ENCODE measurements around the gene USP46.

The USP46 gene

DNA sequence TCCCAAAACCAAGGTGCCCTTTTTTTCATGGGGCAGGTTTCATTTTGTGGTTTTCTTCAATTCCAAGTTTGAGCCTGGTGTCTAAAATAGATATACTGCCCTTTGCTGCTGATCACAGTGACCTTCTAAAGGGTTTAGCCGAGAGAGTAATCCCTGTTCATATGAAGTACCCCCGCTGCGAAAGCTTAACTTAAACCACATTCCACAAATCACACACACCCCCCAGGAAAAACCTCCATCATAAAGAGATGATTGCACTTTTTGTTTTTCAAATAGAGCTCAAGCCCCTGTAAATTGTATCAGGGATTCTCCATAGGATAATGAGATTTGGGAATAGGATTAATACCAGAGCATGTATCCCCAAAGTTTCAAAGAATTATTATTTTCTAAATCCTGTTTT, 90.8 kb downstream of the USP46 start:
- H2BK120ac ChIP-seq (ENCODE audit: insufficient read depth, low read length, poor library complexity) = no peak overlapping the region
- H3K79me2 ChIP-seq (ENCODE audit: control insufficient read depth, insufficient read depth, low read length, poor library complexity) = peaks cover 1% of the 10 kb centered on the region
- no peak overlapping the region for H4K91ac ChIP-seq (ENCODE audit: low read depth, low read length)
- no peaks in the 10 kb centered on the region for H3K36me3 ChIP-seq (ENCODE audit: control insufficient read depth in 1 of 2, insufficient read depth in 2 of 2, low read length in 2 of 2)
- no peak overlapping the region for H2AK5ac ChIP-seq (ENCODE audit: low read length)
- H4K8ac ChIP-seq (ENCODE audit: low read depth, low read length) = no peak overlapping the region
- no peak for DNase-seq
- no peak overlapping the region for H2BK5ac ChIP-seq (ENCODE audit: low read depth, low read length, poor library complexity)
- no peaks in the 10 kb centered on the region for H3K9me3 ChIP-seq (ENCODE audit: insufficient read depth, low read depth, low read length)
- no peak overlapping the region for H3K9ac ChIP-seq (ENCODE audit: low read length)
- no peaks in the 10 kb centered on the region for H3K4me1 ChIP-seq (ENCODE audit: control insufficient read depth in 1 of 2, insufficient read depth in 2 of 2, low read length in 2 of 2)
- no peak overlapping the region for H3K14ac ChIP-seq (ENCODE audit: low read length)
- H3K4ac ChIP-seq (ENCODE audit: low read depth, low read length) = no peak overlapping the region
- H3K79me1 ChIP-seq (ENCODE audit: low read length) = no peaks in the 10 kb centered on the region
- no peak overlapping the region for H4K12ac ChIP-seq (ENCODE audit: low read depth, low read length)
- H2AFZ ChIP-seq (ENCODE audit: insufficient read depth, low read length, poor library complexity) = no peak overlapping the region
- H3K4me2 ChIP-seq (ENCODE audit: low read length) = no peak overlapping the region
- no peak overlapping the region for H3K23ac ChIP-seq (ENCODE audit: low read length)
- H3K18ac ChIP-seq (ENCODE audit: low read length) = no peak overlapping the region
- no peaks in the 10 kb centered on the region for H3K27me3 ChIP-seq (ENCODE audit: insufficient read depth, low read length)
- H2BK12ac ChIP-seq (ENCODE audit: low read length) = no peak overlapping the region
- no CpG with 5 or more reads among the region's 3 CpGs for WGBS (ENCODE audit: extremely low coverage, insufficient coverage, insufficient read length)
- H3K27ac ChIP-seq (ENCODE audit: low read depth, low read length) = no peak overlapping the region
- H3K4me3 ChIP-seq (ENCODE audit: low read depth, low read length) = no peak overlapping the region

DNA sequence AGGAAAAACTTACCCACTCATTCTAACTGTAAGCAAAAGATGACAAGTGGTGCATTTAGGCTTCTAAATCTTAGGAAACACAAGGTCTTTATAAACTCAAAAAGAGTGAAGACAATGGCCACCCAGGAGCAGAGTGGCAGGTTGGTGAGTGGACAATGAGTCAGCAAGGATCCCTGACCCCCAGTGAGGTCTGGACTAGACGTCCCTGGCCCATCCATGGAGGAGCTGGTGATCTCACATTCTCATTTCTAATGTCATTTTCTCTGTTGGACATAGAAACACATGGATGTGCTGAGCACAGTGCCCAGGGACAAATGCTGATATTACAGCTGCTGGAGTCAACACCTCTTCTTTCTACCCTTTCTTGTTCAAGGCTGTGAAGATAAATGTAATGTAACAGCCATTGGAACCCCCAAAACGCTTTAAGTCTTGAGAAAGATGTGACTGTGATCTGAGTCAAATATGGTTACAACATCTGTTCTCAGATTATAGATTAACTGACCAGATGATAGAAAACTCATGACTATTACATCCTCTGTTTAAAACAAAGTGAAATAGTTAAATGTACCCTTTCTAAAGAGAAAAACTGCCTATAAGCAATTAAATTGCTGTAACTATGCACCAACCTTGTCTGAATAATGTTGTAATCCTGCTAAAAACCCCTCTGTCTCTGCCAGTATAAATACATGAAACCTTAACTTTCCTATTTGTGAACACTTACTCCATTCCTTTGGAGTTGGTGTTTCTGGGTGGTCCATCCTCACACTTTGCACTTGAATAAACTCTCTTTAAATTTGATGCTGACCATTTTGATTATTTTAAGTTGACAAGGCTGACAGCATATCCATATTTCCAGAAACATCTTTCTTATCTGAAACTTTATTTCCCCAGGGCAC, 92.7 kb downstream of the USP46 start:
- no peaks in the 10 kb centered on the region for H3K27me3 ChIP-seq (ENCODE audit: insufficient read depth, low read length)
- WGBS (ENCODE audit: extremely low coverage, insufficient coverage, insufficient read length) = no CpG with 5 or more reads among the region's 2 CpGs
- H3K4me3 ChIP-seq (ENCODE audit: low read depth, low read length) = no peak overlapping the region
- DNase-seq = no peak
- H4K91ac ChIP-seq (ENCODE audit: low read depth, low read length) = no peak overlapping the region
- H3K18ac ChIP-seq (ENCODE audit: low read length) = no peak overlapping the region
- H2AFZ ChIP-seq (ENCODE audit: insufficient read depth, low read length, poor library complexity) = no peak overlapping the region
- no peak overlapping the region for H4K8ac ChIP-seq (ENCODE audit: low read depth, low read length)
- H3K79me1 ChIP-seq (ENCODE audit: low read length) = no peaks in the 10 kb centered on the region
- no peak overlapping the region for H3K9ac ChIP-seq (ENCODE audit: low read length)
- H3K4ac ChIP-seq (ENCODE audit: low read depth, low read length) = no peak overlapping the region
- H3K36me3 ChIP-seq (ENCODE audit: control insufficient read depth in 1 of 2, insufficient read depth in 2 of 2, low read length in 2 of 2) = no peaks in the 10 kb centered on the region
- H4K12ac ChIP-seq (ENCODE audit: low read depth, low read length) = no peak overlapping the region
- H3K9me3 ChIP-seq (ENCODE audit: insufficient read depth, low read depth, low read length) = no peaks in the 10 kb centered on the region
- H2BK120ac ChIP-seq (ENCODE audit: insufficient read depth, low read length, poor library complexity) = no peak overlapping the region
- H2AK5ac ChIP-seq (ENCODE audit: low read length) = no peak overlapping the region
- no peak overlapping the region for H3K4me2 ChIP-seq (ENCODE audit: low read length)
- H3K4me1 ChIP-seq (ENCODE audit: control insufficient read depth in 1 of 2, insufficient read depth in 2 of 2, low read length in 2 of 2) = no peaks in the 10 kb centered on the region
- peaks cover 1% of the 10 kb centered on the region for H3K79me2 ChIP-seq (ENCODE audit: control insufficient read depth, insufficient read depth, low read length, poor library complexity)
- no peak overlapping the region for H2BK5ac ChIP-seq (ENCODE audit: low read depth, low read length, poor library complexity)
- no peak overlapping the region for H2BK12ac ChIP-seq (ENCODE audit: low read length)
- no peak overlapping the region for H3K23ac ChIP-seq (ENCODE audit: low read length)
- no peak overlapping the region for H3K27ac ChIP-seq (ENCODE audit: low read depth, low read length)
- H3K14ac ChIP-seq (ENCODE audit: low read length) = no peak overlapping the region

DNA sequence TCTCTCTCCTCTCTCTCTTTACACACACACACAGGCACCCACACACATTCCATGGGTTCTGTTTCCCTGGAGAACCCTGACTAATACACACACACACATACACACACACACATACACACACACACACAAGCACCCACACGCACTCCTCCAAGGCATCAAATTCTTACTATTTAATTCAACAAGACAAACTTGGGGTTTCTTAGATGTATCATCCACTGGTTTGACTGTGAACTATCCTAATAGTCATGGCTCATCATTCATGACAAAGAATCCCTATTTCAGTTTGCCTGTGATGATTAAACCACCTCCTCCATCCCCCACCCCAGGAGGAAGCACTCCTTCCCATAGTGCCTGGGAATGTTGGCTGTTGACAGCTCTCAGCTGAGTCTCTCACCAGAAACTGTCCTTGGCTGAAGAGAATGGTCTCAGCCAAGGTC, 98.2 kb downstream of the USP46 start:
- Histone ChIP-seq H3K4me1 (ENCODE audit: control insufficient read depth in 1 of 2, insufficient read depth in 2 of 2, low read length in 2 of 2) (no peaks in the 10 kb centered on the region), H3K79me2 (ENCODE audit: control insufficient read depth, insufficient read depth, low read length, poor library complexity) (no peaks in the 10 kb centered on the region), H4K91ac (ENCODE audit: low read depth, low read length) (no peak overlapping the region), H3K4me3 (ENCODE audit: low read depth, low read length) (no peak overlapping the region), H2AFZ (ENCODE audit: insufficient read depth, low read length, poor library complexity) (no peak overlapping the region), H3K27me3 (ENCODE audit: insufficient read depth, low read length) (no peaks in the 10 kb centered on the region), H2AK5ac (ENCODE audit: low read length) (no peak overlapping the region), H4K8ac (ENCODE audit: low read depth, low read length) (no peak overlapping the region), H3K4ac (ENCODE audit: low read depth, low read length) (no peak overlapping the region), H3K36me3 (ENCODE audit: control insufficient read depth in 1 of 2, insufficient read depth in 2 of 2, low read length in 2 of 2) (no peaks in the 10 kb centered on the region), H3K27ac (ENCODE audit: low read depth, low read length) (no peak overlapping the region), H3K9me3 (ENCODE audit: insufficient read depth, low read depth, low read length) (no peaks in the 10 kb centered on the region), H4K12ac (ENCODE audit: low read depth, low read length) (no peak overlapping the region), H3K4me2 (ENCODE audit: low read length) (no peak overlapping the region), H3K23ac (ENCODE audit: low read length) (no peak overlapping the region), H2BK120ac (ENCODE audit: insufficient read depth, low read length, poor library complexity) (no peak overlapping the region), H2BK12ac (ENCODE audit: low read length) (no peak overlapping the region), H3K14ac (ENCODE audit: low read length) (no peak overlapping the region), H3K79me1 (ENCODE audit: low read length) (no peaks in the 10 kb centered on the region), H2BK5ac (ENCODE audit: low read depth, low read length, poor library complexity) (no peak overlapping the region), H3K9ac (ENCODE audit: low read length) (no peak overlapping the region), H3K18ac (ENCODE audit: low read length) (no peak overlapping the region)
- DNase-seq = no peak
- whole genome bisulfite sequencing (ENCODE audit: extremely low coverage, insufficient coverage, insufficient read length) = no CpG with 5 or more reads among the region's 1 CpG

DNA sequence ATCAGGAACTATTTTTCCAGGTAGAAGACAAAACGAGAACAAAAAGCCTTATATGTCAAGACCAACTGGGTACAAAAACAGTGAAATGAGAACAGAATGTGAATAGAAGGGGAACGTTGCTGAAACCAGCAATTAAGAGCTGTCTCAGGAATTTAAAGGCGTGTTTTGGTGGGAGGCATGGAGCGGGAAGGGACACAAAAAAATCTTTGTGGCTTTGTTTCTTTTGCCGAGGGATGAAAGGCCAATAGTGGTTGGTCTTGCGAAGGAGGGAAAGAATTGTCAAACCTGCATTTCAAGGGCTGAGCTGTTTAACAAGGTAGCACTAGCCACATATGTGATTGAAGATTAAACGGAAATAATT, 103.8 kb downstream of the USP46 start:
- no peaks in the 10 kb centered on the region for H3K27me3 ChIP-seq (ENCODE audit: insufficient read depth, low read length)
- no peak overlapping the region for H3K27ac ChIP-seq (ENCODE audit: low read depth, low read length)
- H4K12ac ChIP-seq (ENCODE audit: low read depth, low read length) = no peak overlapping the region
- H3K4me3 ChIP-seq (ENCODE audit: low read depth, low read length) = no peak overlapping the region
- H3K4me1 ChIP-seq (ENCODE audit: control insufficient read depth in 1 of 2, insufficient read depth in 2 of 2, low read length in 2 of 2) = peaks cover 0 to 2% of the 10 kb centered on the region in 2 experiments
- no peaks in the 10 kb centered on the region for H3K79me2 ChIP-seq (ENCODE audit: control insufficient read depth, insufficient read depth, low read length, poor library complexity)
- H2BK120ac ChIP-seq (ENCODE audit: insufficient read depth, low read length, poor library complexity) = no peak overlapping the region
- no peaks in the 10 kb centered on the region for H3K9me3 ChIP-seq (ENCODE audit: insufficient read depth, low read depth, low read length)
- H3K14ac ChIP-seq (ENCODE audit: low read length) = no peak overlapping the region
- H2AK5ac ChIP-seq (ENCODE audit: low read length) = no peak overlapping the region
- H3K18ac ChIP-seq (ENCODE audit: low read length) = no peak overlapping the region
- no peaks in the 10 kb centered on the region for H3K79me1 ChIP-seq (ENCODE audit: low read length)
- no peak for DNase-seq
- H2AFZ ChIP-seq (ENCODE audit: insufficient read depth, low read length, poor library complexity) = no peak overlapping the region
- H4K8ac ChIP-seq (ENCODE audit: low read depth, low read length) = no peak overlapping the region
- H3K23ac ChIP-seq (ENCODE audit: low read length) = no peak overlapping the region
- no peak overlapping the region for H3K9ac ChIP-seq (ENCODE audit: low read length)
- no peak overlapping the region for H2BK12ac ChIP-seq (ENCODE audit: low read length)
- no peaks in the 10 kb centered on the region for H3K36me3 ChIP-seq (ENCODE audit: control insufficient read depth in 1 of 2, insufficient read depth in 2 of 2, low read length in 2 of 2)
- no peak overlapping the region for H4K91ac ChIP-seq (ENCODE audit: low read depth, low read length)
- H3K4ac ChIP-seq (ENCODE audit: low read depth, low read length) = no peak overlapping the region
- no CpG with 5 or more reads among the region's 7 CpGs for WGBS (ENCODE audit: extremely low coverage, insufficient coverage, insufficient read length)
- peak overlapping the region; percentile 37 for H3K4me2 ChIP-seq (ENCODE audit: low read length)
- no peak overlapping the region for H2BK5ac ChIP-seq (ENCODE audit: low read depth, low read length, poor library complexity)
